SU-DHL-6 (cell line): ENCODE data around the gene ADGRG4.

Experiments used
- CTCF ChIP-seq: fragments of 200-600 bp; sonication (generic); IDR thresholded peaks from one replicate; pipeline ENCODE4 v1.5.1; 2017; ENCODE audit warnings: antibody characterized with exemption, mild to moderate bottlenecking, low read length, moderate library complexity; ENCODE audit not compliant: insufficient read depth, poor library complexity, severe bottlenecking
- EZH2phosphoT487 ChIP-seq: fragments of 200-600 bp; sonication (generic), shearing (Covaris generic); conservative IDR thresholded peaks from 2 replicates; pipeline ENCODE4 v1.6.1; 2018; ENCODE audit warnings: mild to moderate bottlenecking, antibody characterized with exemption, low read length, moderate library complexity, mixed read lengths

GRCh38 chrX:136336623-136337022 lies 35.9 kb downstream of the ADGRG4 start:
- TF ChIP-seq EZH2phosphoT487 (no peak), CTCF (no peak)
